ENCODE measurements around the gene ATP2C1.

Gene ATP2C1

DNA sequence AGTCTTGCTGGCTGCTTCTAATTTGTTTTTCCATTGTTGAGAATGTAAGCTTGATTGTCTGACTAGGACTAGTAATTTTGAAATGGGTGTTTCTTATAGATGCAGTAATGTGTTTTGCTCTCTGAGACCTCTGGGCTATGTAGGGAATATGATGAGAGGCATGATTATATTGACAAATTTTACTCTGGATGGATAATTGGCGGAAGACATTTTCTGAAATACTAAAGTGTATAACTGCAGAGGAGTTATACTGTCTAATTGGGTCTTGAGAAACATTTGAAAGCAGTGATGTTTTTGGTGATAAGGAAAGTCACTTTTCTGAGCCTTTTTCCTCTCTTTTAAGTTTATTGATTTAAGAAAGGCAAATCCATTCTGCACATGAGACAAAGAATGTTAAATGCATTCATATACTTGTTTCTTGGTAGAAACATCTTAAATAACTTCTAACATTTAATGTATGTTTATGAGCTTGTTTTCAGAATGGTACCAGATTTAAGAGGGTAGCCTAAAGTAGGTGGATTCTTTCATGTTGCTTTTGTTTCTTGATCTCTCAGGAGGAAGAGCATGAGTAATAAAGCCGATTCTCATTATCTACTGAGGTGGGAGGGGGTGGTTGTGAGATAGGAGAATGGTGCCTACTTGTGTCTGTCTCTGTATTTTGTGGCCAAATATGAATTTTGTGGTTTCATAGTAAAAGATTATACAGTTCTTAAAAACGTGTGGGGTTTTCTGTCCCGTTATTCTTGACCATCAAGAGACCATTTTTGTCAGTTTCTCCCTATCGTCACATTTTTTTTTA is 2.0 kb downstream of the ATP2C1 start:
- peak; percentile 11 for DNase-seq

DNA sequence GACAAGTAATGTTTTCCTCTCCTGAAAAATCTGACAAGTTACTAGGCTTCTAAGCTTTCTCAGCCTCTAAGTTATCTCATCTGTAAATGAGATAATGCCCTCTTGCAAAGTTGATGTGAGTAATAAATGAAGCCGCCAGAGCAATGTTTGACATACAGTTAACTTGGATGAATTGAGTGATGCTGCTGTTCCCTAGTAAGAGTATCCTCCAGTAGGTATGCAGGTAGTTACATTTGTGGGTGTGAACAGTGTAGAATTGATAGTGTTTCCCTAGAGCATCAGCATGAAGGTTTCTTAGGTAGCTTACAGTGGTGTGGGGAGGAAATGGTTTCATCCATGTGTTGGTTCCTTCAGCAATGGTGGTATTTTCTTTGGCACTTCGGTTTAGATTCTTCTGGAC is 3.4 kb downstream of the ATP2C1 start:
- no peak for DNase-seq

DNA sequence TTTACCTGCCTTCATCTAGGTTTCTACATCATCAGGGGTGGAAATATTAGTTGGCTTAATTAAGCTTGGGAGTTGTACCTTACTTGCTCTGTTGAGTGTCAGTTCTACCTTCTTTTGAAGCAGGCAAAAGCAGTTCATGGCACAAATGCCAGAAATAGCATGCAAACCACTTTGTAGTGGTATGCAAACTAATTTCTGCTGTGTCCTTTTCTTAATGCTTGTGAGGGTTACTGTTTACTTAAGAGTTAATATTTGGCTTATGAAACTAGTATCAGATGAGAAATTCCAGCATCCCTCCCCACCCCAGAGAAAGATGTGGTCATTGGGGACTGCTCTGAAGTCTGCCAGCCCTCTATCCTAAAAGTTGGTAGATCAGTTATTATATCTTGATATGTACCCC is 7.1 kb downstream of the ATP2C1 start:
- DNase-seq, result no peak

DNA sequence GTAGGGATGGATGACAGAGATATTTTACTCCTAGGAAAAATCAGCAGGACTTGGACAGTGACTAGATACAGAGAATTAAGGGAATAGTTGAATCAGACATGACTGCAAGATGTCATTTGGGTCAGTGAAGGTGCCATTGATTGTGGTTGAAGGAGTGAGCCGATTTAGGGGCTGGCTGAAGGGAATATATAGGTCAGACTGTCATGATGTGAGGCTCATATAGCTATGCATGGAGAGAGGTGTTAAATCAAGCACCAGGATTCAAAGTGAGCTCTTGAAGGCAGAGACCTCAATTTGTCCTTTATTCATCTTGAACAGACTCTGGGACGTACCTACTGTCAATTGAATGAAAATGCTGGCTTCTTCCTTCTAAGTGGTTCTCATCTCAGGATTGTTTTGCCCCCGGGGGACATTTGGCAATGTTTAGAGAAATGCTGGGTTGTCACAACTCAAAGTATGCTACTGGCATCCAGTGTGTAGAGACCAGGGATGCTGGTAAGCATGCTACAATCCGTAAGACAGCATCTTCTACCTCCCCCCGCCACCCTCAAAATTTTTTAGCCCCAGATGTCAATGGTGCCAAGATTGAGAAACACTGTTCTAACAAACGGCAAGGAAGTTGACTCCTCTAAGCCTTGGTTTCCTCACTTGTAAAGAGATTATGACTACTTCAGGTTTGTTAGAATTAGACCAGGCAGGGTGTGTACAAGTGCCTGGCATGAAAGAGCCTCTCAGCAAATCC is 7.8 kb downstream of the ATP2C1 start:
- no peak for DNase-seq

DNA sequence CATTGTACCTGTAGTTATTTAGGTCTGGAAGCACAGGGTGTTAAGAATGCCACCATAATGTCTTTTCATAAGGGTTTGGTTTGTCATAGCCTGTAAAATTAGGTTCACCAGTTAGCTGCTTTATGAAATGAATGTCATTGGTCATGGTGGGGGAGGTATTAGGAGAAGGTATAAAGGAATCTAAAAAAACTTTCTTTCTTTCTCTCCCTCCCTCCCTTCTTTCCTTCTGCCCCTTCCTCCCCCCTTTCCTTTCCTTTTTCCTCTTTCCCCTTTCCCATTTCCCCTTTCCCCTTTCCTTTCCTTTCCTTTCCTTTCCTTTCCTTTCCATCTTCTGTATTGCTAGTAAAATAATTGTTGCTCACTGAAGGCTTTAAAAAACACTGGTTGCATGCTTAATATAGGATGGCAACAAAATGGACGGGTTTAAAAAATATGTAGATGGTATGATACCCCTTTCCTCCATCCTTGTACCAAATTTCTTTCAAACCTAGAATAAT is 9.6 kb downstream of the ATP2C1 start:
- DNase-seq, result no peak

DNA sequence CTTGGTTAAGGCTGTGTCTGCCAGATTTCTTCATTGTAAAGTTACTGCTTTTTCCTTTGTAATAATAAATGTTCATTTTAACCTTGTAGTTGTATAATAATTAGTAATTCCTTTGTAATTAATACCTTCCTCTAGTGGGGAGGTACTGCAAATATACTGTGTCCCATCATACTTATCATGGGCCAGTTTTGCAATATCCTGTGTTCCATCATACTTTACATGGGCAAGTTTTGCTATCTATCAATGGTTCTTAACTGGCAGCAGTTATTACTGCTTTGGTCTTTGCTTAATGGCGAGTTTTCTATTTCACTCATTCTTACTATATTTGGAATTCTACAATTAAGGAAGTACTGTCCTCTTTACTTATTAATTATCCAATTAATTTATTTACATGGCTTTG is 10.6 kb downstream of the ATP2C1 start:
- DNase-seq, result no peak

DNA sequence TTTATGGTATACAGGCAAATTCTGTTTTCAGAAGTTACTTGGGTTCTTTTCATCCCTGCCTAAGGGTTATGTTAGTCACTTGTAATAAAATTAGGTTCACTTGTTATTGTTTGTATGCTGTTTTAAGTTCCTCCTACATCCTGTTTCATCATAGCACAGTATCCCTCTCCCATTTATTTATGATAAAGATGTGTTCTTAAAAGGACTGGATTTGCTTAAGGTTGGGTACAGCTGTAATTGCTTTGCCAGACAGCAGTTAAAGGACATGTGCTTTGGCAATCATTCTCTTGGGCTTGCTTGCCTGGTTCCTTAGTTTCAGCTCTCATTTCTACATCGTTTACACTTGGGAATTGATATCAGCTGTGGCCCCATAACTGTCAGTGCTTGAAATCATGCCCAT is 11.7 kb downstream of the ATP2C1 start:
- DNase-seq, result peak; percentile 18

DNA sequence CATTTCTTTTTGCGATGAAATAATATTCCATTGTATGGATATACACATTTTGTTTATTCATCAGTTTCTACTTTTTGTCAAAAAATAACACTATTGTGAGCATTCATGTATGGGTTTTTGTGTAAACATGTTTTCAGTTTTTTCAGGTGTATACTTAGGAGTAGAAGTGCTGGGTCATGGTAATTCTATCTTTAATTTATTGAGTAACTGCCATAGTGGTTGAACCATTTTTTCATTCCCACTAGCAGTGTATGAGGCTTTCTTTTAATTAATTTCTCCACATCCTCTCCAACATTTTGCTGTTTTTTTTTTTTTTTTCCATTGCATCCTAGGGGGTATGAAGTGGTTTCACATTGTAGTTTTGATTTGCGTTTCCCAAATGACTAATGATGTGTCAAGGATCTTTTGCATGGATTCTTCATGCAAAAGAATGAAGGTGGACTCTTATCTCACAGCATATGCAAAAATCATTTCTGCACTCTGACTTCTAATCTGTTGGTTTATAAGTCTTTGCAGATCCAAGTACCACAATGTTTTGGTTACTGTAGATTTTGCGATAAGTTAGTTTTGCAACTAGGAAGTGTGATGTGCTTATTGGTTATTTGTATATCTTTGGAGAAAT is 12.6 kb downstream of the ATP2C1 start:
- no peak for DNase-seq

DNA sequence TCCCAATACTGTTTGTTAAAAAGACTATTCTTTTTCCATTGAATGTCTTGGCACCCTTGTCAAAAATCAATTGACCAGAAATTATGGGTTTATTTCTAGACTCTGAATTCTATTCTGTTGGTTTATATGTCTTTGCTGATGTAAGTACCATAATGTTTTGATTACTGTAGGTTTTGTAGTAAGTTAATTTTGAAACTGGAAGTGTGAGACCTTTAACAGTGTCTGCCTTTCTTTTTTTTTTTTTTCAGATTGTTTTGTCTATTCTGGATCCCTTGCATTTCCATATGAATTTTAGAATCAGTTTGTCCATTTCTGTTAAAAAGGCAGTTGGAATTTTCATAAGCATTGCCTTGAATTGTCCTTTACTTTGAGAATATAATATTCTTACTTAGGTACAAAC is 13.6 kb downstream of the ATP2C1 start:
- DNase-seq, result no peak

DNA sequence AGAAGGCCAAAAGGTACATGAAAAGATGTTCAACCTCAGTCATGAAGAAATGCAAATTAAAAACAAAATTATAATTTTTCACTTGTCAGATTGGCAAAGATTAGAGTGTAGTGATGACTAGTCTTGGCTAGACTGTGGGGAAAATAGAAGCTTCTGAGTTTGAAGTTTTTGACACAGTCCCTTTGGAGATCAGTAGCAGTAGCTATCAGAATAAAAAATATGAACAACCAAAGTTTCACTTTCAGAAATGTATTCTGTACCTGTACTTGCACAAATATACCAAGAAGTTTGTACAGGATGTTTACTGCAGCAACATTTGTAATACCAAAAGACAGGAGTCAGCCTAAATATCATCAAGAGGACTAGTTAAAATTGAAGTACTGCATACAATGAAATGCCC is 14.1 kb downstream of the ATP2C1 start:
- DNase-seq, result no peak

DNA sequence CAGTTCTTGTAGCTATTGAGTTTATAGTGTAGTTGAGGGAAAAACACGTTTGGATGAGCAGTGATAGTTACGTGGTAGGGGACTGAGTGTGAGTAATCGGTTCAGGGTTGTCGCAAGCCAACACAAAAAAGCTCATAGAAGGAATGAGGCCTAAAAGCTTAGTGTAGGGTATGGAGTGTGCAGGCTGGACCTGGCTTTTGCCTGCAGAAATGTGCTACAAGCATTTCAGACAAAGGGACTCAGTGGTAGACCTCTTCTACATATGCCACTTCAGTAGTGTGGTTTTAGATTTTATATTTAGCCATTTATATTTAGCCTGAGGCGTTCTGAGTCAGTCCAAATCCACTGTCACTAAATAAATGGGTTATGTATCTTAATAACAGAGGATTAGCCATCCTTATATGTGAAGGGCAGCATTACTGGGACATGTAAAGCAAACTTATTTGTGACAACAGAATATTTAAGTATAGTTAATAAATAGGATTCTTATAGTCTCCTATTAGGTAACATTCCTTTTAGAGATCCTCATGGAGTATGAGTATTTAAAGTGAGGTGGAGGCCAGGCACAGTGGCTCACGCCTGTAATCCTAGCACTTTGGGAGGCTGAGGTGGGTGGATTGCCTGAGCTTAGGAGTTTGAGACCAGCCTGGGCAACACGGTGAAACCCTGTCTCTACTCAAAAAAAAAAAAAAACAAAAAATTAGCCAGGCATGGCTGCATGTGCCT is 21.8 kb downstream of the ATP2C1 start:
- DNase-seq, result no peak

DNA sequence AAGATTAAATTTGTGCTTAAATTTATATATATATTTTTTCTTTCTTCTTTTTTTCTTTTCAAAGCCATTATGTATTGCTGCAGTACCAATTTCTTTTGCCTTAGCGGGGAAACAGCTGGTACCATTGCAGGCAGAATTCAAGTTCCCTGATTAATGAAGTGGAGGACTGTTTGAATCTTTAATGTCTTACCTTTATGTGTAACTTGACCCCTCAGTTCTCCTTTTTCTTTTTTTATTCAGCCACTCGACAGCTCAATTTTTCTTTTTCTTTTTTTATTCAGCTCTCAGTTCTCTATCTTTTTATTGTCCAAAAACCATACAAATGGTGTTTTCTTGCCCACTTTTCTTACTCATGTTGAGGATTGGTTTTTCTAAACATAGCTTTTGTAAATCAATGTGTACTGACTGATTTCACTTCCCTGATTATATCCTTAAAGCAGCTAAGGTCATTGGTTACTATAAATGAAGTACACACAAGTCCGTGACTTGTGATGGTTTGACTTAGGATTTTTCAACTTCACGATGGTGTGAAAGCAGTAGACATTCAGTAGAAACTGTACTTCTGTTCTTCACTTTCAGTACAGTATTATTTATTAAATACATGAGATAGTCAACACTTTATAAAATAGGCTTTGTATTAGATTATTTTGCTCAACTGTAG is 22.8 kb downstream of the ATP2C1 start:
- no peak for DNase-seq

DNA sequence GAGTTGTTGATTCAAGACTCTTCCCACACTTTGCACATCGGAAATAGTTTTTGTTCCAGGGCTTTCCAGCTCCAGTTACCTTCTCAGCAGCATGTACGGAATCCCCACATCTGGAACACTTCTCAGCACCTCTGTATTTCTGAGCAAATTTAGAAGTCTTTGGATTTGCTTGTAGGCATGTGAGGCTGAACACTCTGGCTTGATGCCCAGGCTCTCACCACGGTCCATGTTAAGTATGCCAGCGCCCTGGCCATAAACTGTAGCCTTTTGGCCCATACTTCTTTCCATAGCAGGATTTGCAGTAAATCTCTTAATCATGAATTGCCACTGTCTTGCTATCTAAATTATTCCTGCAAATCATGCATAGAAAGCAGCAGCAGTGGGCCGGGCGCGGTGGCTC is 24.4 kb downstream of the ATP2C1 start:
- DNase-seq, result no peak

DNA sequence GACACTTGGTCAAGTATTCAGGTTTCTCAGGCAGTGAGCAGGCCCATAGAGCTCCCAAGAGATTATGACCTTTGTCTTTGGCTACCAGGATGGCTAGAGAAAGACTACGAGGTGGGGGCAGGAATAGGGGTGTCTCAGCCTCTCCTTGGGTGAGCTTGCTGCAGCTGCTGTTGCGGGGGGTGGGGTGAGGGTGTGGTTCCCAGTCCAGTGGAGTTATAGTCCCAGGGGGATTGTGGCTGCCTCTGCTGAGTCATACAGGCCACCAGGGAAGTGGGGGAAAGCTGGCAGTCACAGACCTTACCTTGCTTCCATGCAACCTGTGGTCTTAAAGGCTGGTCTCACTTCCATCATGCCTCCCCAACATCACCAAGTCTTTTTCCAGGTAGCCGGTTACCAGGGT is 31.7 kb downstream of the ATP2C1 start:
- DNase-seq, result no peak

DNA sequence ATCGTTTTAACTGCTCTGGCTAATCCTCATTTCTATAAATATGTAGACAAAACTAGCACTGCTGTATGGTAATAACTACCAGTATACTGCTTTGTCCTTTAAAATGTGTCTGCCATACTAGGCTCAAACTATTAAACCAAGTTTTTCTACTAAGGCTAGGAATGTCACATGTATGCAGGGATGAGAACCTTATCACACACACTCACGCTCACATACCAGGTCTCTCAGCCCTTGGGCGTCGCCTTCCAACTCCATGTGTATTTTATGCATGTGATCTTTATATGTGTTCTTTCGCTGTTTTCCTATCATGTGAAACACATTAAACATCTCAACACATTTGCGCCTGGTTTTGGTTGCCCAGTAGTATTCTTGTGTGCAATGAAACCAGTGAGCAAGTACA is 32.6 kb downstream of the ATP2C1 start:
- no peak for DNase-seq

DNA sequence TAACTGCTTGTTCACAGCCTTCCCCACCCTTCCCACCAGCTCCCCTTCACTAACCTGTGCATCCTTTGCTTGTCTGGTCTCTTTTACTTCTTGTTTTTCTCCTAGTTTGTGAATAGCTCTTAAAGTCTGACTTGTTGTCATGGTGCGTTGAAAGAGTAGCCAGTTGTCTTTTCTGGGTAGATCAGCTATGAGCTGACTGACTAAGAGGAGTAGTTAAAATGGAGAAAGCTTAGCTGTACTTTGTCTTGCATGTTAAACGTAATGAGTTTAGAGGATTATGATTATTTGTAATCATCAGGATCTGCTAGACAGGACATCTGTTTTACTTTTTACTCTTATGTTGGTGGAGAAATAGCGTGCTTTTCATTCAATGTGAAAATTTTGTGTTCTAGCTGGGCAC is 35.9 kb downstream of the ATP2C1 start:
- no peak for DNase-seq

DNA sequence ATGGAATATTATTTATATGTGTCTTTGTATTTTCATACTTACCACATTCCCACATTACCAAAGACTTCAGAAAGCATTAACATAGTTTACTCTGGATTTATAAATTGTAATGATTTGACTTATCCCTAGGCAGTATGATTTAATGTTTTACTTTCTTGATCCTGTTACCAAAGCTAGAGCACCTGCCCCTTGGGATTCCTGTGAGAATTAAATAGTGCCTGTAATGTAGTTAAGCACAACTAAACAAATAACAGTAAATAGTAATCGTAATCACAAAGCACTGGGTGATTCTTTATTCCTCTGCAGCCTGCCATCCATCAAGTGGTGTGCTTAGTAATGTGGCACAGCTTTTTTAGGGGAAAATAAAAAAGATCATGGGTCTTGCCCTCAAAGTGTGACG is 39.1 kb downstream of the ATP2C1 start:
- no peak for DNase-seq

DNA sequence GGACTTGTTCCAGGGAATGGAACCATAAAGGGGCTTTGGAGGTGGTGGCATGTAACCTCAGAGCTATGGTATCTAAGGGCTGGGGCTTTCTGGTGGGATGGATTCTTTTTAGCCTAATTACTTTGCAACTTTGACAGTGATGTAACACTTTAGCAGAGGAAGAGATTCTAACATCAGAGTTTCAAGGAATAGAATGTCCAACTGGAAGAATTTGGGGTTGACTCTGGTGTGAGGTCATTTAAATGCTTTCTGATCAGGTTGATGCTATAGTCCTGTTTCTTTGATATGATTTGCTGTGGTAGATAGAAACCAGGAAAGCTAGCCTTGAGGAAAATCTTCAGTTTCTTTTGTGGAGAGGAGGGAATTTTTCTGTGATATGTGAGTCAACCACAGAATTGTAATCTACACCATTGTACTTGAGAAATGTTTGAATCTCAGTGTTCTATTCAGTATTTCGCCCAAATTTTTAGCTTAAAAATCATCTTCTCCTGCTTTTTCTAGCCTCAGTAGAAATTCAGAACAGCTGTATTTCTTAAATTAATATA is 40.0 kb downstream of the ATP2C1 start:
- DNase-seq, result no peak

DNA sequence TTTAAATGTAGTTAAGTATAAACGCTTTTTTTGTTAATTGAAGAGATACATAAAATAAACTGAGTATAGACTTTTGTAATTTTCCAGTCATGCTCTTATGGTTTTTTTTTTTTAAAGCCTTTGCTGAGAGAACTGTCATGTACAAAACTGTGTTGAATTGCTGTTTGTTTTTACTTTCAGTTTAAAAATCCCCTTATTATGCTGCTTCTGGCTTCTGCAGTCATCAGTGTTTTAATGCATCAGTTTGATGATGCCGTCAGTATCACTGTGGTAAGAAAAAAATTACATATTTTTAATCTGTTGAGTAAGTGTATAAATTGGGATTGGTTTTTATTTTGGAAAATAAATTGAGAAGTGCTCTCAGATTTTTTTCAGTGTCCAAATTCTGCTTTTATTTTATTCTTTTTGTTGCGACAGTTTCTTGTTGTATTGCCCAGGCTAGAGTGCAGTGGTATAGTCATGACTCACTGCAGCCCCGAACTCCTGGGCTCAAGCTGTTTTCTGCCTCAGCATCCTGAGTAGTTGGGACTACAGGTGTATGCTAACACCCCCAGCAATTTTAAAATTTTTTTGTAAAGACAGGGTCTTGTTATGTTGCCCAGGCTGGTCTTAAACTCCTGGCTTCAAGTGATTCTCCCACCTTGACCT is 40.7 kb downstream of the ATP2C1 start:
- DNase-seq, result no peak

DNA sequence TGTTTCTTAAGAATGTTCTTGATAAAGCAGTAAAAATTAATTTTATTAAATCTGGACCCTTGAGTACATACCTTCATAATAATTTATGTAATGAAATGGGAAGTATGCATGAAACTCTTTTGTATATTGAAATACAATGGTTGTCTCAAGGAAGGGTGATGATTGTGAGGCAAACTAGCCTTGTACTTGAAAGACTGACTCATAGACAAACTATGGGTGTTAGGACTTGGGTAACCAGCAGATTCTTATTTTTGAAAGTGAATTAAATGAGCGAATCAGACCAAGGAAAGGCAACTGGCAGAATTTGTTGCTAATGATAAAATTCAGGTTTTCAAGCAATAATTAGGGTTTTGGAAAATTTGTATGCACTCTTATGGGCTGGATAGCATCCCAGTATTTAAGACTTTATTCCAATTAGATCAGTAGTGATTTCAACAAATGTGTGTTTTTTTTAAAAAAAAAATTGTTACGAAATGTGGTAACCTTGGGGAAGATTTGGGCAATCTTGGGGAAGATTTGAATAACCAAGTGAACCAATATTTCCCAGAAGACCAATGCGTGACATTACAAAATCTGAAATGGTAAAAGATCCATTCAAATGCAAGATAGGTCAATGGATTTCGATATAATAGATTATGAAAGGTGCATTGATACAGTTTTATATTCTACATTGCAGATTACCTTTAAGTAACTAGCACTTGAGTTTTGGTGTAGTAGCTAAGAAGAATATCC is 42.0 kb downstream of the ATP2C1 start:
- DNase-seq, result no peak

DNA sequence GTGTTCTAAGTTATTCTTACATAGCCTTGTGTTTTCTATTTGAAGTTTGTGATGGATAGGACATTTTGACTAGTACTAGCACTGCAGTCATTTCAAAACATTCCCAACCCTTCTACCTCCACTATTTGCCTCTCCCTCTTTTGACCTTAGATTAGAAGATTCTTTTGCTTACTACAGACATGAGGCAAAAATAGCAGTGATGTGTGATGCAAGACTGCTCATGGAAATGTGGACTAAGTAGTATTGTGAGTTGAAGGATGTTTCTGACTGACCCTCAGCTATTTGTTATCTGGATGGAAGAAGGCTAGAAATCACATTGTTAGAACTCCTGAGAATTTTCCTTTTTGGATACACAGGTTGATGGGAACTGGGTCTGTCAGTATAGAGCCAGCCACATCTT is 45.9 kb downstream of the ATP2C1 start:
- no peak for DNase-seq
